NCI-H2081 treated with DMSO at 0.1 percent for 48 hours (cell line): Measurements from ENCODE around the gene CDC5L.
"Not testable (repeated sequence)": the region's sequence is repeated elsewhere in the genome, so short reads cannot be mapped to it uniquely, and the experiment has no call there.

Experiments
- DNase-seq: peaks from one replicate; lab custom pipeline; 2025; lab: John Stamatoyannopoulos, UW

CDC5L gene

DNA sequence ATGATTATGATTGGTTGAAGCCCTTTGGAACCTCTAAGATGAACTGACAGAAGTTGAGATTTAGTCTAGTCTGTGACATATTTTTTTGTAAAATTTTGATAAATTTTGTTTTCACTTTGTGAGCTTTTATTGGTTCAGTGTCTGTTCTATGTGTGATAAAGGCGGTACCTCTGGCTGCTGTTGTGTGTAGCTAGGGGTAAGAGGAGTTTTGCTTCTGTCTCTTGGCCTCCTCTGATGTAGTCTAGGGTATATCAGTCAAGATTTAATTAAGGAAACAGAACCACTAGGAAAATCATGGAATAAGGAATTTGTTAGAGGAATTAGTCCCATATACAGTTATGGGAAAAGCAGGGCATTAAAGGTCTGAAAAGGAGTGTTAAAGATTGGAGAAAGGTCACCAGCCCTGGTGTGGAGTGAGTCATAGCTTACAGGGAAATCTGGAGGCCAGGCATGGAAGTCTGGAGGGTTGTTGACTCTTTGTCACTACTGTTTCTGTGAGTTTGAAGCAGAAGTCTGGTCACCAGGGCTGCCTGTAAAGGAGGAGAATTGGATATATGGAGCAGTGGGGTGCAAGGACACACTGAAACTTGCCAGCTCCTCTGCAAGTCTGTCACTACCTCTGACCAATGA, 28.5 kb downstream of the CDC5L start:
- no peak for DNase-seq

DNA sequence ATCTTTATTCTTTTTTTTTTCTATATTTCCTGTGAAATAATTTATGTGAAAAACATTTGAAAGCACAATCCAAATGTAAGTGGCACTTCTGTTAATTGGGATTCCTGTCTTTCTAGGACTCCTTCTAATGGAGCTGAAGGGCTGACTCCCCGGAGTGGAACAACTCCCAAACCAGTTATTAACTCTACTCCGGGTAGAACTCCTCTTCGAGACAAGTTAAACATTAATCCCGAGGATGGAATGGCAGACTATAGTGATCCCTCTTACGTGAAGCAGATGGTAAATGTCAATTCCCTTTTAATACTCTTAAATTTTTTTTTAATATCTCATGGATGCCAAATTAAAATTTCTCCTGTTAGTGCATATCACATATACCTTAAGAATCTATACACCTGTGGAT, 35.0 kb downstream of the CDC5L start:
- no peak for DNase-seq

- DNase-seq: no peak
These were observed 35.8 kb downstream of the CDC5L start for GRCh38 chr6:44423306-44423705.

DNA sequence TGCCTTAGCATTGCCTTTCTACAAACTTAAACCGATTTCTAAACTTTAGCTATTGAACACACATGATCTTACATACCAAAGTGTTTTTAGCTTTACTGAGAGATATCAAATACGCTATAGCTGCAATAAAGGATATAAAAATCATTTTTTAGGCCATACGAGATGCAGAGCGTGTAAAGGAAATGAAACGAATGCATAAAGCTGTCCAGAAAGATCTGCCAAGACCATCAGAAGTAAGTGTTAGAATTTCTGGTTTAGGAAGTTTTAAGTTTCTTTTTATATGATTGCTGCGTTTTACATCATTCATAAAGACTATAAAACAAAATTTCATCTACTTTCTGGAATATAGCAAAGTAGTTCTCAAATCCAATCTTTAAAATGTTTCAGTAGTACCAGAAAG, 38.4 kb downstream of the CDC5L start:
- DNase-seq: no peak

DNA sequence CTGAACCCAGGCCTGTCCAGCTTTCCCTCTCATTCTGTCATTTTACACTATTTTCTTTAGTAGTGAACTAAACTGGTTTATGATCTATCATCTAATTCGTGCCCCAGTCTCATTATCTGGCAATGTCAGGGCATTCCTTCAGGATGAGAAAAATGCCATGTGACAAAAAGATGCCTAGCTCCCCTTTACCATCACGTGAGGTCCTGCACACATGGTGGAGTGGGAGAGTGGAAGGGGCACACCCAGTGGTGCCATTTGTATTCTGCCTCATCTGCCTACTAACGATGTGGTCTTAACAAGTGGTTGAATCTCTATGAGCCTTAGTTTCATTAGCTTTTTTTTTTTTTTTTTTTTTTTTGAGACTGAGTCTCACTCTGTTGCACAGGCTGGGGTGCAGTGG, 41.2 kb downstream of the CDC5L start:
- DNase-seq: no peak

GRCh38 chr6:44430326-44430725, 42.8 kb downstream of the CDC5L start:
- DNase-seq: no peak

DNA sequence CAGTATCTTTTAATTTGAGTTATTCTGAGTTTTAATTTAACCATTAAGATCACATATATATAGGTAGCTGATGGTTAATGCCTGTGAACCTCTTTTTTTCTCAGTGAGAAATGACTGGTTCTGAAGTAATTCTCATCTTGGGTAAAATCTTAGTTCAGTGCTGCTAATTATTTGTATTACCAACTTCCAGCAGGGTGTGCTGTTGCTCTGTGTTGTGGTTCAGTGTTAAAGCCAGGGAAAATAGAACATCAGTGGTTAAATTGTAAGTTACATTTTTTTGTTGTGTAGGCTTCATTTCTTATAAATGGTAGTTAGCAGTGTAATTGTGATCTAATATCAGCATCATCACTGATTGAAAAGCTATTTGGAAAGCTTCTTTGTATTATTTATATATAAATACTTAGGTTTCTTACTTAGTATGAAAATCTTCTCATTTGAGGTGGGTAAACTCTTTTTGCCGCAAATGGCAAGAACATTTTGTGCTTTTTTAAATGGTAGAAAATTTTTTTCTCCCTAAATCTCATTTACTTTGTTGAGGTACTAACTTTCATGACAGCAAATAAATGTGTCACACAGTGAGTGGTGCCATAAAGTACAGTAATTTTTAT, 43.7 kb downstream of the CDC5L start:
- peak; percentile 11 for DNase-seq

DNA sequence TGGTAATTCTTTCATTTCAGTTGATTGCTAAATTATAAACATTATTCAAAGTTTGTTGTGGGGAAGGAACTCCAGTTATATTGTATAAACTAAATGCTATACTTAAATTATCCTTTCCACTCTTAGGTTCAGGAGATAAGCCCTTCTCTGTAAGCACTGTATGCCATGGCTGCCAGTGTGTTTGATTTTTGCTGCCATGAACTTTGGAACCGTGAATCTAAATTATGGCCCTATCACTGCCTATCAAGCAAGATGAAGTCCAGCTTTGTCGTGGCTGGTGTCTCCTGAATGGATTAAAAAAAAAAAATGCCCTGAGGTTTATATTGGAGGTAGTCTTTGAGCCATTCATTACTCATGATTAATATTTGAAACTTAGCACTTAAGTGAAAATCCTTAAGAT, 44.7 kb downstream of the CDC5L start:
- no peak for DNase-seq

DNA sequence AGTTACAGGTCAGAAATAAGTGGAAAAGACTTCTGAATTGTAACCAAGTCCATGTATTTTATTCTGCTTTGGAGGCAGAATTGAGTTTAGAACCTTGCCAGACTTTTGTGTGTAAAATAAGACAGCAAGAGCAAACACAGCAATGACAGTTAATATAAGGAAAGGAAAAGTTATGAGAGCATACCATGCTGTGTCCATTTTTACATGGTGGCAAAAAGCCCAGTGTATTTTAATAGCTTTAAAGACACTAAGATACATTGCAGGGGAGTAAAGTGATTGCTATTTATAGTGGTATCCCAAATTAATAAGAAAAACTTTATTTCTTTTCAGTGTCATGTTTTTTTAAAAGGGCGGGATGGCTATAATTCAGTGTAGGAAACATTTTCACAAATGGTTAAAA, 45.2 kb downstream of the CDC5L start:
- no peak for DNase-seq

DNA sequence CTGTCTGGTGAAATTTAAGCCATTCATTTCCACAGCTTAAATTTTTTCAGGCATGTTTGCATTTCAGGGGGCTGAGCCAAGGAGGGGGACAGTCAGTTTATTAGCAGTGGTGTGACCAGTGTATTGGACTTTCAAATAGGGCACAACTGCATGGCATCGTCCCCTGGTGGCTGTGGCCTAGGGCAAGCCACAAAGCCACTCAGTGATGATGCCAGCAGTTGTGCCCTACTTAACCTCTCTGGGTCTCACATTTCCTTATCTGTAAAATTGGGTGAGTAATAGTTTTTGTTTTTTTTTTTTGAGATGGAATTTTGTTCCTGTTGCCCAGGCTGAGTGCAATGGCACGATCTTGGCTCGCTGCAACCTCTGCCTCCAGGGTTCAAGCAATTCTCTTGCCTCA, 48.0 kb downstream of the CDC5L start:
- DNase-seq: no peak

- no peak for DNase-seq
These were observed 51.3 kb downstream of the CDC5L start for GRCh38 chr6:44438827-44439226.

DNA sequence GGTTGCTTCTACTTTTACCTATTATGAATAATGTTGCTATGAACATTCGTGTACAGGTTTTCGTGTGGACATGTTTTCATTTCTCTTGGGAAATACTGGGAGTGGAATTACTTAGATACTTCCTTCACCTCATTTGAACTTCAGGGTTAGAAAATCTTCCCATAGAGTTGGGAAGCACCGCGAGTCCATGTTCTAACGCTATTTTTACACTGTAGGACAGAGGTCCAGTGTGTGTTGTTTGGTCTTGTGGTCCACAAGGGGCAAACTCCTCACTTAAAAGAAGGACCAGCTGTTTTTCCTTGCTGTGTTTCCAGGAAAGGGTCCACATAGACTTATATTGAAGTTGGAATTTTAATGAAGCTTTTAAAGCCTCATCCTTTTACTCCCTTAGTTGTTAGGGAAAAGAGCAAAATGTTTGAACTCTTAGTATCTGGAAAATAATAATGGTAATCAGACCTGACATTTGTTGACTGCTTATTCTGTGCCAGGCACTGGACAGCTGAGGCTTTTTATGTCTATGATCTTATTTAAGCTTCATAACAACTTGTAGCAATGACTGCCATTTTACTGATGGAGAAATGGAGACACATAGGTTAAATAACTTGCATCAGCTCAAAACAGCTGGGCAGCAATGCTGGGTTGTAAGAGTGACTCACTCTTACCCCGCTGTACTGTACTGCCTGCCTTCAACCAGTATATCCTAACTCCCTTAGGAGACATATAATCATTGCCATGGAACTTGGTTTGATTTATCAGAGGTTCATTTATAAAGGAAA, 52.0 kb downstream of the CDC5L start:
- no peak for DNase-seq

DNA sequence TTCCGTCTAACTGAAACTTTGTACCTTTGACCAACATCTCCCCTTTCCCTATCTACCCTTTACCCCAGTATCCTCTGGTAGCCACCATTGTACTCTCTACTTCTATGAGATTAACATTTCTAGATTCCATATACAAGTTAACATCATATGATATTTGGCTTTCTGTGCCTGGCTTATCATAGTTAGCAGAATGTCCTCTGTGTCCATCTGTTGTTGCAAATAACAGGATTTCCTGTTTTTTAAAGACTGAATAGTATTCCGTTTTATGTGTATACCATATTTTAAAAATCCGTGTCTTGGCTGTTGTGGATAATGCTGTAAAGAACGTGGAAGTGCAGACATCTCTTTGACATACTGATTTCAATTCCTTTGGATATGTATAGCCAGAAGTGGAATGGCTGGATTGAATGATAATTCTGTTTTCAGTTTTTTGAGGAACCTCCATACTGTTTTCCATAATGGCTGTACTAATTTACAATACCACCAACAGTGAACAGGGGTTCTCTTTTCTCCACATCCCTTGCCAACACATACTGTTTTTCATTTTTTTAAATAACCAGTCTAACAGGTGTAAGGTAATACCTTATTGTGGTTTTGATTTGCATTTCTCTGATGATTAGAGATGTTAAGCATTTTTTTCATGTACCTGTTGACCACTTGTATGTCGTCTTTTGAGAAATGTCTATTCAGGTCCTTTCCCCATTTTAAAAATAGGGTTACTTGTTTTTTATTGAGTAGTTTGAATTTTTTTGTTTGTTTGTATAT, 53.8 kb downstream of the CDC5L start:
- DNase-seq: no peak

DNA sequence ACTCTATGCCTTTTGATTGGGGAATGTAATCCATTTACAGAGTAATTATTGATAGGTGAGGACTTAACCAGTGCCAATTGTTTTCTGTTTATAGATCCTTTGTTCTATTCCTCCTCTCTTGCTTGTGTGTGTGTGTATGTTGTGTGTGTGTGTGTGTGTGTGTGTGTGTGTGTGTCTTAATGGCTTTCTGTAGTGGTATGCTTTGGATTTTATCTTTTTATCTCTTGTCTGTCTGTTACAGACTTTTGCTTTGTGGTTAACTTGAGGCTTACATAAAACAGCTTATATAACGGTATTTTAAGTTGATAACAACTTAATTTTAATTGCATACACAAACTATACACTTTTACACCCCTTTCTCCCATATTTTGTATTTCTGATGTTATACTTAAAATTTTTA, 54.7 kb downstream of the CDC5L start:
- DNase-seq: no peak

DNA sequence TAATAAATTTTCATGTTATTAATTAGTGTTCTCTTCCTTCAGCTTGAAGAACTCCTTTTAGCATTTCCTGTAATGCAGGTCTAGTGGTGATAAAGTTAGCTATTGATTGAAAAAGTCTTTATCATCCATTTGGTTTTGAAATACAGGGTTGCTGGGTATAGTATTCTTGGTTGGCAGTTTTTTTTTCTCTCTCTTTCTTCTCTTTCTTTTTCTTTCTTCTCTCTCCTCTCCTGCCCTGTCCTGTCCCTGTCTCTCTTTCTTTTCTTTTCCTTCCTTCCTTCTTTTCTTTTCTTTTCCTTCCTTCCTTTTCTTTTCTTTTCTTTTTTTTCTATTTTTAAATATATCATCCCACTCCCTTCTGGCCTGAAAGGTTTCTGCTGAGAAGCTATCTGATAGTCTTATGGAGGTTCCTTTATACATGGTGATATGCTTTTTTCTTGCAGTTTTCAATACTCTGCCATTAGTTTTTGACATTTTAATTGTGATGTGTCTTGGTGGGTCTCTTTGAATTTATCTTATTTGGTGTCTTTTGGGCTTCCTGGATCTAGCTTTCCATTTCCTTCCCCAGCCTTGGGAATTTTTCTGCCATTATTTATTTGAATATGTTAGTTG, 55.4 kb downstream of the CDC5L start:
- DNase-seq: no peak

DNA sequence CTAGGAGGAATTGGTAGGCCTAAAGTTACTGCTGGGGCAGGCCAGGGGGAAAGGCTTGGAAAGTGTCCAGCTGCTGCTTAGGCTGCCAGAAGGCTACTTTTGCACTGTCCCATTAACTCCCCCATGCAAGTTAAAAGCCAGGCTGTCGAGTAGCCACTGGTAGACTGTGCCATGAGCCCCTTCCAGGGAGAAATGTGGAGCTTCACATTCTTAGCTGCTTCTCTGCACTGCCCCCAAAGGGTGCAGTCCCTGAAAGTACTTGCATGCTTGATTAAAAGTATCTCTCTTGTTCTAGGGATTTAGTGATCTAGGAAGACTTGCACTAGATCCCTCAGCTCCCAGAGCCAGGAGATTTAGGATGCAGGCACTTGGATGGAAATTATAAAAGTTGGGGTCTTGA, 57.3 kb downstream of the CDC5L start:
- DNase-seq: no peak

GRCh38 chr6:44446626-44447300, 59.3 kb downstream of the CDC5L start:
- no peak for DNase-seq

DNA sequence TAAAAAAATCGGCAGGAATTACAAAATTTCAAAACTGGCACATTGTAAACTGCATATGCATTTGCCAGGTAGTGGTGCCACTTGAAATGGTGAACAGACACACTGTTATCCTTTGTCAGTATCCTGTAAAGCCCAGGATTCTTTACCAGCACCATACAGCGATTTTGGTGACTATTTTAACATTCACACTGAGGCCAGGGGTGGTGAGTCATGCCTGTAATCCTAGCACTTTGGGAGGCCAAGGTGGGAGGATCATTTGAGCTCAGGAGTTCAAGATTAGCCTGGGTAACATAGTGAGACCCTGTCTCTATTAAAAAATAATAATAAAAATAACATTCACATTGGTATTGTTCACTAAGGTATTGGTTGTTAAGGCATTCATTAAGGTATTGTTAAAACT, 61.7 kb downstream of the CDC5L start:
- not testable (repeated sequence) for DNase-seq

DNA sequence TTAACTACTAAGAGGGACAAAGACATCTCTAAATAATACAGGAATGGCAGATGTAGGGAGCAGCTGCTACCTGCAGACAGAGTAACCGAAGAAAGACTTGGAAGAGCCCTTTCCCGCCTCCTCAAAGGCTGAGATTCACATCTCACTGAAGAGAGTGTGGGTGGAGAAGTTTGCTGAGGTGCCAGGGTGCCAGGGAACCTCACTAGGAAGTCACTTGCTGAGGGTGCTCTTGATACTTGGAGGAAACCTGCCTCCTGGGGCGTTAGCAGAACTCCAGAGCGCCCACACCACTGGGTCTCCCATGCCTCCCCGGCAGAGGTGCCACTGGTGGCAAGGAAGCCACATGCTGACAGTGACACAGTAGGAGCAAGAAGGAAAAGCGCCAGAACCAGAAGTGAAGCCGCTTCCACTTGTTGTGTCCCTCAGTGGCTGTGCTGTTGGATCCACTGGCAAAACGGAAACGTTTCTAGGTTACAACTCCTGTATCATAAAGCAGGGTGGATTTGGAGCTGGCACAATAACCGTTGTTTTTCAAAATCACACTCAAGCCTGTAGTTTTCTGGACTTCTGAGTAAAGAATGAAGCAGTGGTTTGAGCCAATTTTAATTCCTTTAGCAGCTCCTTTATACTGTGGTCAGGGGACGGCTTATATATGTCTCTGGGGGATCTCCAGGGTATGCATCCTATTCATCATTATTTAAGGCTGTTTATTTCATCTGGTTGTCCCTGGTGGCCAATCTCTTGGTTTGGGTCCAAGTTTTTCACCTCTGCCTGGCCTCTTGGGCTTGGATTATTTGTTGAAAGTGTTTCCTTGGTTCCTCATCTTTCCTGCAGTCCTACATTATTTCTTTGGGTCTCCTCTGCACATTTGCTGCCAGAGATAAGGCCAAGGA, 64.5 kb downstream of the CDC5L start:
- DNase-seq: no peak

DNA sequence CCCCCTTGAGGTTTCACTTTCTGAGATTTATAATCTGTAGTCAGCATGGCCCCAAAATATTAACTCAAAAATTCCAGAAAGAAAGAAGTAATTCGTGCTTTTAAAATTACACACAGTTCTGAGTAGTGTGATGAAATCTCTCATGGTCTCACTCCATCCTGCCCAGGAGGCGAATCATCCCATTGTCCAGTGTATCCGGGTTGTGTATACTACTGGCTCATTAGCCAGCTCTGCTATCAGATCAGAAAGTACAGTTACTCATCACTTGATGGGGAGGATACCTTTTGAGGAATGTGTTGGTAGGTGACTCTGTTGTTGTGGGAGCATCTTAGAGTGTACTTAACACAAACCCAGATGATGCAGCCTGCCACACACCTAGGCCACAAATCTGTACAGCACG, 65.2 kb downstream of the CDC5L start:
- DNase-seq: no peak

- DNase-seq: no peak
These were observed 65.6 kb downstream of the CDC5L start for GRCh38 chr6:44453146-44453545.
